ENCODE data around the gene NUP93.
"Not testable (repeated sequence)": the region's sequence is repeated elsewhere in the genome, so short reads cannot be mapped to it uniquely, and the experiment has no call there.

Gene NUP93

GRCh38 chr16:56709443-56710040, 20.4 kb upstream of the NUP93 start:
- DNase-seq, result no peak

DNA sequence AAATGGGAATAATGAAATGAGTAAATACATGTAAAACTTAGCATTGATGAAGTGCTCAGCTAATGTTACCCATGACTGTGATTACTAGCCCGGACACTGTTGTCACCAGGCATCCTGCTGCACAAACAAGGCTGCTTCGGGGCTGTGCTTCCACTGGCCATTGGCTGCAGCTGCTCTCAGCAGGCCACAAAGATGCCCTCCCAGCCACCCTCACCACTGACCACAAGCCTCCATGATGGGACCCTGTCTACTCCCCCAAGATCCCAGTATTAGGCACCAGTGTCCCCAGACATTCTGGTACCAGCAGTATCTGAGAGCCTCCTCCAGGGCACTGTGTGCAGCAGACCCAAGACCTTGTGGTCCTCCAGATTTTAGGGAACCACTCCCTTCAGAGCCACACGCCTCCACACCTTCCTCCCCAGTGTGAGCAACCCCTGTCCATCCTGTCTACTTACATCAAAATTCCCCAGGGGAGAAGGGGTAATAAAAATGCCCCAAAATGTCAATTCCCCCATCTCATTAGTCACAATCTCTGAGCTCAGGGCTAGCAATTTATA, 19.7 kb upstream of the NUP93 start:
- DNase-seq, result no peak

- DNase-seq, result no peak
Measured at GRCh38 chr16:56711862-56712261, 18.1 kb upstream of the NUP93 start.

DNA sequence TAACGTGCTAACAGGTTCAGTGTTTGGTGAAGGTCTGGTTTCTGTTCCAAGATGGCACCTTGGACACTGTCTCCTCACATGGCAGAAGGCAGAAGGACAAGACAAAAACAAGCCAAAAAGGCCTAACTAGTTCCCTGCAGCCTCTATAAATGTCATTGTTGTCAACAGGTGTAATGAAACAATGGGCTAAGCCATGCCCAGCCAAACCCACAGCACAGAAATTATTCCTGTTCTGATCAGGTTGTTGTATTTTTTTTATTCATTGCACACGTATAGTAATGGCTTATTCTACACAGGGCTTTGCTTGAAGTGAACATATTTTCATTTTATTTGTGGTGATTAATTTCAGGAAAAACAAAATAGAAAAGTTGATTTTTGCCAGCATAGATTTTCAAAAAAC, 16.1 kb upstream of the NUP93 start:
- no peak for DNase-seq

DNA sequence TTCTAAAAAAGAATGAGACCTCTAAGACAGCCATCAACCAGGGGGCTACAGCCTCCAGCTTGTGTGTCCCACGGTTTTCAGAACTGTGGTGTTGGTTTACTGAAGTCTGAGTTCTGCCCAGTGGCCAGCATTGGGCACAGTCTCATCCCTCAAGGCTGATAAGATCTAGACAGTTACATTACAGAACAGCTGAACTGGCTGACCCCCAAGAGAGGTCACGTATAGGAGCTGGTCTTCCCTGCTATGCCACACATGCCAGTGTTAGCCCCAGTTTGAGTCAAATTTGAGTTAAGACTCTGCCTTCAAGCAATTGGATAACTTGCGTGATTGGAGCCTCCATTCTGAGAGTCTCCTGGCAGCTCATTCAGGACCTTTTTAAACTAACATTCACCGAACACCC, 14.8 kb upstream of the NUP93 start:
- DNase-seq, result no peak

DNA sequence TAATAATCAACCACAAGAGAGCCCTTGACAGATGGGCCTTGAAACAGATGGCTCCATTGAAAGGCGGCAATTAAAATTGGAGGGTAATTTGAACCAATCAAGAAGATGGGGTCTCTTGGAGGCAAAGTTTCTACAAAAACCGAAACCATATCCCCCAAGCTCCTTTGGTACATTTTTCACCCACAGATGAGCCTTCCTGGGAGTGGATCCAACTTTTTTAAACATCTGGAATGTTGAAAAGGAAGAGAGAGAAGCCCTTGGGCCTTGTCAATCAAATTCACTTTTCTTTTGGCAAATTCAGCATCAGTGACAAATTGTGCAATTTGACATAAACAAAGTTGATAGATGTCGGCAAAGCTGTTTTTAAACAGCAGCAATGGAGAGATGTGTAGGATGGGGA, 13.2 kb upstream of the NUP93 start:
- DNase-seq, result no peak

GRCh38 chr16:56717532-56717931, 12.4 kb upstream of the NUP93 start:
- not testable (repeated sequence) for DNase-seq

DNA sequence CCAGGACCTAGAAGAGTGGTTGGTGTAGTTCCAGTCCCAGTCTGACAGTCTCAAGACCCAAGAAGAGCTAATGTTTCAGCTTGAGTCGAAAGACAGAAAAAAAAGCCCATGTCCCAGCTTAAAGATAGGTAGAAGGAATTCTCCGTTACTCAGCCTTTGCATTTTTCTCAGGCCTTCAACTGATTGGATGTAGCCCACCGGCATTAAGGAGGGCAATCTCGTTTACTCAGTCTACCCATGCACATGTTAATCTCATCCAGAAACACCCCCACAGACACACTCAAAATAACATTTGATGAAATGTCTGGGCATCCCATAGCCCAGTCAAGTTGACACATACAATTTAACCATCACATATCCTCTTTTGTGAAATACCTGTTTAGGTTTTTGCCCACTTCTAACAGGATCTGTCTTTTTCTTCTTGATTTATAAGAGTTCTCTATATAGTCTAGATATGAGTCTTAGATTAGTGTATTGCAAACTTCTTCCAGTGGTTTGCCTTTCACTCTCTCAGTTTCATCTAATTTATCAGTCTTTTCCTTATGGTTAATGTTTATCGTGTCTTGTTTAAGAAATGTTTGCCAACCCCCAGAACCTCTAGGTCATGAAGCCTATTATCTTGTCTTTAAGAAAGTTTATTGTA, 7.6 kb upstream of the NUP93 start:
- no peak for DNase-seq

GRCh38 chr16:56724191-56724590, 5.7 kb upstream of the NUP93 start:
- DNase-seq, result no peak

GRCh38 chr16:56726283-56726682, 3.6 kb upstream of the NUP93 start:
- no peak for DNase-seq

DNA sequence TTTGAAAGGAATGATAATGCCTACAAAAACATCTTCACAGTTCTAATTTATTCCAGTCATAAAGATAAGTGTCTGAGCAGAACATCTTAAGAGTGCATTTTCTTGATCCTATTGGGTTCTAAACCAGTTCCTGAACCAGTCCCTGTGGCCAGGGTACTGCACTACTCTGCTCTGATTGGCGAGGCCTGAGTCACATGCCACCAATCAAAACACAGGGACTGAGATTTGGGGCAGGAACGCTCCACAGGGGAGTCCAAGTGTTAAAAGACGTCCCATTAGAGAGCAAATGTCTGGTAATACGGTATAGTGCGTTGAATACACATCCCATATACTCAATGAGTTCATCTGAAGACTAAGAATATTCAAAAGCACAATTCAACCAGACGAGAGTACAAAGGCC, 3.0 kb upstream of the NUP93 start:
- DNase-seq, result no peak

DNA sequence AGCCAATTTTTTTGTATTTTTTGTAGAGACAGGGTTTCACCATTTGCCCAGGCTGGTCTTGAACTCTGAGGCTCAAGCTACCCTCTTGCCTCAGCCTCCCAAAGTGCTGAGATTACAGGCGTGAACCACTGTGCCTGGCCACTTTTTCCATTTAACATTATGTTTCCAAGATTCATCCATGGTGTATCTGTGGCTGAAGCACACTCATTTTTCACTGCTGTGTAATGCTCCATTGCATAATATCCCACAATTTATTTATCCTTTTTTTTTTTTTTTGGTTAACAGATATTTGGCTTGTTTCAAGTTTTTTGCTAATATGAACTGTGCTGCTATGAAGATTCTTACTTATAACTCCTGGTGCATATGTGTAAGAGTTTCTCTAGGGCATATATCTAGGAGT, 1.9 kb upstream of the NUP93 start:
- DNase-seq, result no peak

GRCh38 chr16:56728980-56729734, 772 bp upstream of the NUP93 start:
- DNase-seq, result no peak

- no peak for DNase-seq
Measured at GRCh38 chr16:56732366-56732765, 2.4 kb downstream of the NUP93 start.

DNA sequence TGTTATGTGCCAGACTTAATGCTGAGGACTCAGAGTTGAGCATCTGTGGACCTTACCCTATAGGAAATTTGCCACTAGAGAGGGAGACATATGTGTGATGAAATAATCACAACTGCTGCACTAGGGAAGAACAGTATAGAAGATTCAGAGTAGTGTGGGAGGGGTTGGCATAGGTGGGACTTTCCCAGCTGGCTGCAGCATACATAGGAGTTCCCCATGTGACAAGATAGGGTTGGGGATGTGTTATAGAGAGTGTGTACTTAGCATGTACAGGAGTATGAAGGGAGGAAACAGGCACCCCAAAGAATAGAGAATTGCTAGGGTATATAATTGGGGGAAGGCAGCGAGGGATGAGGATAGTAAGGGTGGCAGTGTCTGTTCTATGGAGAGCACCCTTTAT, 2.9 kb downstream of the NUP93 start:
- DNase-seq, result no peak

GRCh38 chr16:56734429-56734828, 4.5 kb downstream of the NUP93 start:
- DNase-seq, result no peak

DNA sequence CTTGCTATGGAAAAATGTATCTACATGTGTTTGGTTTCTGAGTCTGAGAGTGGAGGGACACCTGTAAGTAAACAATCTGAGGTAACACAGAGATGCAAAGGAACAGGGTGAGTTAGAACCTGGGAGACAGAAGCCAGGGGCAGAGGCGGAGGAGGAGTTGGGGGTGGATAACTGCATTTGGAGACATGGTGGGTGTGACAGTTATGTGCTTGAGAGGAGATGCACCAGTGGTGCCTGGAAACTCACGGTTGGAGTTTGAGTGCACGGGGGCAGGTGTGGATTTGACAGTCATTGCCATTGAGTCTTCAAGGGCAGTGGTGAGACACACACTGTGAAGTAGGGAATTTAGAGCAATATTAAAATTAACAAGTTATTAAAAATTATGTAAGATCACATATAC, 6.5 kb downstream of the NUP93 start:
- no peak for DNase-seq

DNA sequence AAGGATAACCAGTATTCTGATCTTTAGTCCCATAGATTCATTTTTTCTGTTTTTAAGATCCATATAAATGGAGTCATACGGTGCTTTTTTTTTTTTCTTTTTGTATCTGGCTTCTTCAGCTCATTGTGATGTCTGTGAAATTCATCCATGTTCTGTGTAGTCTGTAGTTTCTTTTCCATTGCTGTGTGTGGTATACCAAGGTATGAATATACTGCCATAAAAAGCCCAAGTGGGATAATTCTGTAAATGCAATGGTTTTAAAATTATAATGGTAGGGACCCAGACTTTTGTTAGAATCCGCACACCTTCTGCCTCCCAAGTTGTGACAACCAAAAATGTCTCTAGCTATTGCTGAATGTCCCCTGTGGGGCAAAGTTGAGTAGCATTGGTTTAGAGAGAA, 7.6 kb downstream of the NUP93 start:
- no peak for DNase-seq

DNA sequence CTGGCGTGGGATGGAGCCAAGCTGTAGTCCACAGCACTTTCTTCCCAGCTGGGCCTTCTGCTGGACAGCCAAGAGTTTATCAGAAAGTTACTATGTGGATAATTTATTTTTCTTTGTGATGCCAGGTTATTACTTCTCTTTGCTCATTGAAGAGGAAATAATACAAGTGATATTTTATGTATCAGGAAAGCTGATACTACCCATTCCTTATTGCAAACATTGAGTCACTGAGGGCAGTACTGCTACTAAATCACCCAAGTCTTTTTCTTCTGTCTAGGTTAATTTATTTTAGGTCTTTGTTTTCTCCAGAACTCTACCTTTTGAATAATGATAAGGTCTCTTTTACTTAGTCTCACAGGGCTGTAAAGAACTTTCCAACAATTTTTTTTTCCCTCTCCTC, 8.3 kb downstream of the NUP93 start:
- no peak for DNase-seq

GRCh38 chr16:56739378-56739777, 9.4 kb downstream of the NUP93 start:
- not testable (repeated sequence) for DNase-seq

DNA sequence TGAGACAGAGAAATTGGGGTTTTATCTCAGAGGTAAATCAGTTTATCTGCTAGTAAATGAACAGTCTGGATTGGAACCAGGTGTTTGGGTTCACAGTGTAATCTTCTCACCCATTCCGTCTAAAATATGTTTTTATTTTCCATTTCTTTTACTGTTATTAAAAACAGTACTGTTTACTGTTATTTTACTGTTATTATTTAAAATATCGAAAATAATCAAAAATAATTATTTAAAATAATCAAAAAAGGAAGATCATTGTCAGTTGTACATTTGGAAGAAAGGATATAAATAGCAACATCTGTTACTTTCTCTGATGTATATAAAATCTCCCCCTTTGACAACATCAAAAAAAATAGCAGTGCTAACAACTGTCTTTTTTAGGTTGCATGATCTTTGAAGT, 11.5 kb downstream of the NUP93 start:
- DNase-seq, result no peak

DNA sequence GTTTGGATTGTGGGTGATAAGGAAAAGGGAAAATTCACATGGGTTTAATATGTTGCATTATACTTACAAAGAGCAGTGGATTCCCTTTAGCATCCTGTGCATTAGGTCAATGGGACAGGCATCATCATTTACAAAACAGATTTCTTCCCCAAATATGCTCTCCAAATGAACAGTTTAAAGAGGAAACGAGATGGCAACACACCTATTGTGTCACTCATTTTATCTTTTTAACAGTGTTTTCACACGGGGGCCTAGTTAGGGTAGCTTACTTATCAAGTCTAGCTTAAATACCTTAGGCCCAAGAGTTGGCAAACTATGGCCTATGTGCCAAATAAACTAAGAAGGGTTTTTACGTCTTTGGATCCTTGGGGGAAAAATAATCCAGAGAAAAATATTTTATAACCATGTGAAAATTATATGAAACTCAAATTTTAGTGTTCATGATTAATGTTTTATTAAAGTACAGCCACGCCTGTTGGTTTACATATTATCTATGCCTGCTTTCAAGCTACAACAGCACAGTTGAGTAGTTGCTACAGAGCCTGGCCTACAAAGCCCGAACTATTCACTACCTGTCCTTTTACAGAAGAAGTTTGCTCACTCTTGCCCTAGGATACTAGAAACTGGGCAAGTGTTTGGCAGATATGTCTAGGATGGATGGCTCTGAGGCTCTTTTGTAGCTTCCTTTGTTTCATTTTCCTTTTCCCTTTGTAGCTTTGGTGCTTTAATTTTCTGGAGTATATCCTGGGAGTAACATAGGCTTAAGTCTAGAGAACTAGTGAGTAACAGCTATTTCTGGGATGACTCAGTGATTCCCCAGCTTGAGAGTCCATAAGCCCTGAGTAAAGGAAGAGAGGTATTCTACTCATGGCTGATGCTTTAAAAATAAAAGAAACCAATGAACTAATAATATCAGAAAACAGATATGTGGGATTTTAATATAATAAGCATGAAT, 12.4 kb downstream of the NUP93 start:
- no peak for DNase-seq

DNA sequence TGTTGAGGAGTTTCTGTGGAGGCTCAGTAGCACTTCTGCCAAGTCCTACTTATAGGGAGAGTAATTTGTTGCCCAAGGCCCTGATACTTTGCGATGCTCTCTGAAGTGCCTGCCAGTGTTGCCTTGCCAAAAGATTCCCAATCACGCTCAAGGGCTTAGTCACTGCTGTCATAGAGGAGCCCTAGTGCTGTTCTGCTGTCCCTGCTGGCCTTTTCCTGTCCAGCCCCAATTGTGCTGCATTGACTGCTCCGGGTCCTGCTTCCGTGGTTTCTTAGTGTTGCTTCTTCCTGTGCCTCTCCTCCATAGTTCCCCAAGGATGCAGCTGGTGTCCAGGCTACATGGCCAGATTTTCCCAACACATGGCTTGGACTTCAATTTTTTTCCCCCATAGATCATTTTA, 13.9 kb downstream of the NUP93 start:
- DNase-seq, result no peak
